GM12865 (cell line): ENCODE results near the gene AMBN.
A peak's percentile ranks its signal among the peaks of the same experiment; 100 is the strongest.

Source experiments
- DNase-seq: peaks from one replicate; pipeline ENCODE4 v3.0.0; 2010; ENCODE audit warnings: low read depth
- H3K4me3 ChIP-seq: 2 replicates; pipeline ENCODE4 v1.5.1; 2011; ENCODE audit warnings: mild to moderate bottlenecking, low read depth, low read length, control low read depth
- CTCF ChIP-seq: IDR thresholded peaks from 2 replicates; pipeline ENCODE4 v1.5.1; 2011; ENCODE audit warnings: low read length, control low read depth, low read depth, inconsistent platforms; ENCODE audit not compliant: insufficient read depth; ENCODE audit errors: missing control alignments

Gene AMBN

GRCh38 chr4:70589785-70590184 lies 2.3 kb upstream of the AMBN start:
- no peak for TF ChIP-seq CTCF
- DNase-seq: peak; percentile 8

GRCh38 chr4:70594196-70594595 lies 2.1 kb downstream of the AMBN start:
- no peak for DNase-seq
- no peak for TF ChIP-seq CTCF
- no peak overlapping the region for H3K4me3 ChIP-seq

More at GRCh38 chr4:70589785-70590184, 2.3 kb upstream of the AMBN start:
- H3K4me3 ChIP-seq: no peak overlapping the region

GRCh38 chr4:70600305-70600704 lies 8.2 kb downstream of the AMBN start:
- TF ChIP-seq CTCF: no peak
- DNase-seq: no peak
- H3K4me3 ChIP-seq: no peak overlapping the region

GRCh38 chr4:70600977-70601376 lies 8.9 kb downstream of the AMBN start:
- no peak overlapping the region for H3K4me3 ChIP-seq
- no peak for DNase-seq
- no peak for TF ChIP-seq CTCF

GRCh38 chr4:70601422-70602039 lies 9.5 kb downstream of the AMBN start:
- DNase-seq: peak; percentile 87
- no peak overlapping the region for H3K4me3 ChIP-seq
- TF ChIP-seq CTCF: peak; percentile 85

- H3K4me3 ChIP-seq: no peak overlapping the region
- no peak for TF ChIP-seq CTCF
- DNase-seq: no peak
These were observed 11.8 kb downstream of the AMBN start for GRCh38 chr4:70603856-70604255.

GRCh38 chr4:70606459-70606858 lies 14.4 kb downstream of the AMBN start:
- no peak for DNase-seq
- TF ChIP-seq CTCF: no peak
- H3K4me3 ChIP-seq: no peak overlapping the region
